Measurements from ENCODE around the gene PDX1. TPM values are rescaled to one million over a fixed set of nuclear protein-coding genes. Genes with fewer than 3 reads are reported as not detected.

The PDX1 gene
- total and polyA plus RNA-seq, 3 donors from 2014 or later: 0.12 to 0.24 TPM; not detected in 1

DNA sequence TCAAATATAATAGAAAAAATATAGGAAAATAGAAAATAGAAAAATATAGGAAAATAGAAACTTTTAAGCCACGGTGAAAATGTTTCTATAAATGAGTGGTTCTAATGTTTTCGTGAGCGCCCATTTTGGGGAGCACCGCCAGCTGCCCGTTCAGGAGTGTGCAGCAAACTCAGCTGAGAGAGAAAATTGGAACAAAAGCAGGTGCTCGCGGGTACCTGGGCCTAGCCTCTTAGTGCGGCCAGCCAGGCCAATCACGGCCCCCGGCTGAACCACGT is 204 bp upstream of the PDX1 start:
- Histone ChIP-seq H3K27me3 (no peaks in the 10 kb centered on the region), H3K4me3 (peak overlapping the region in 1 of 2 donors; percentile 49)
- intact Hi-C loops (cut with DNase I; ENCODE audit: low total_unique reads): no loop called here

DNA sequence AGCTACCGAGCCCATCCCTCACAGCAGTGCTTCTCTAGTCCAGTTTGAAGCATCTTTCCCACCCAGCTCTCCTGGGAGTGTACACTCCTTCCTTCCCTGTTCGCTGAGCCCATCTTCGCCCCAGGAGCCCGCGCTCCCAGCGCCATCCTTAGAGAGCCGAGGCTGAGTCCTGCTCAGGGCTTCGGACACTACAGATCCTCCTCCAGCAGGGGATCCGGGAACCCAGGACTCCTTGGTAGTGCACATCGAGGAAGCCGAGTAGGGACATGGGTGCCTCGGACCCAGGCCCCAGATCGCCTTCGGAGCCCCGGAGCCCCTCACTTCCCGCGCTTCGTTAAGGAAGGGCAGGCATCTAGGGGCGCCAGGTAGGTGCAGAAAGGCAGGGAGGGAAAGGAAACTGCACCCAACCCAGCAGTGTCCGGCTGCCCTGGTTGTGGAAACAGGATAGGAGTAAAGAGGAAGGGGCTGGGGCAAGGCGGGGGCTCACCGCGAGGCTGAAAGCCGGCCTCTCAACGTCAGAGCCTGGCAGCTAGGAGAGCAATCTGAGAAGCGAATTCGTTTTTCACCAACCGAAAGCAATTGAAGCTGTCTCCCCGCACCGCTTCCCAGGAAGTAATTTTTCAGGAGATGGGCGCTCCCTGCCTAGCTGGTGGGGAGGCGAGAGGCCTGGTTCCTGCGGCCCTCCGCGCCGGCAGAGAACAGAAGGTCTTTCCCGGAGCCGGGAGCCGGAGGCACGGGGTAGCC is 1.0 kb downstream of the PDX1 start:
- Histone ChIP-seq H3K9me3 (no peaks in the 10 kb centered on the region), H3K27ac (no peak overlapping the region), H3K4me1 (peaks cover 21% of the 10 kb centered on the region), H3K36me3 (ENCODE audit: low read depth, missing control alignments) (no peaks in the 10 kb centered on the region), H3K27me3 (no peaks in the 10 kb centered on the region), H3K4me3 (peak overlapping the region in 1 of 2 donors; percentile 49)
- peak; percentile 18 for DNase-seq
- TF ChIP-seq, protein P1, sequence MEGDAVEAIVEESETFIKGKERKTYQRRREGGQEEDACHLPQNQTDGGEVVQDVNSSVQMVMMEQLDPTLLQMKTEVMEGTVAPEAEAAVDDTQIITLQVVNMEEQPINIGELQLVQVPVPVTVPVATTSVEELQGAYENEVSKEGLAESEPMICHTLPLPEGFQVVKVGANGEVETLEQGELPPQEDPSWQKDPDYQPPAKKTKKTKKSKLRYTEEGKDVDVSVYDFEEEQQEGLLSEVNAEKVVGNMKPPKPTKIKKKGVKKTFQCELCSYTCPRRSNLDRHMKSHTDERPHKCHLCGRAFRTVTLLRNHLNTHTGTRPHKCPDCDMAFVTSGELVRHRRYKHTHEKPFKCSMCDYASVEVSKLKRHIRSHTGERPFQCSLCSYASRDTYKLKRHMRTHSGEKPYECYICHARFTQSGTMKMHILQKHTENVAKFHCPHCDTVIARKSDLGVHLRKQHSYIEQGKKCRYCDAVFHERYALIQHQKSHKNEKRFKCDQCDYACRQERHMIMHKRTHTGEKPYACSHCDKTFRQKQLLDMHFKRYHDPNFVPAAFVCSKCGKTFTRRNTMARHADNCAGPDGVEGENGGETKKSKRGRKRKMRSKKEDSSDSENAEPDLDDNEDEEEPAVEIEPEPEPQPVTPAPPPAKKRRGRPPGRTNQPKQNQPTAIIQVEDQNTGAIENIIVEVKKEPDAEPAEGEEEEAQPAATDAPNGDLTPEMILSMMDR (IDR thresholded peaks at IDR 0.05): no peak
- WGBS, 2 donors: 1 to 2% methylated on average over 28 to 35 of the region's 40 CpGs
- intact Hi-C loops (cut with DNase I; ENCODE audit: low total_unique reads): no loop called here

More for the DNA sequence above, 204 bp upstream of the PDX1 start:
- Histone ChIP-seq H3K9me3 (no peaks in the 10 kb centered on the region), H3K36me3 (ENCODE audit: low read depth, missing control alignments) (no peaks in the 10 kb centered on the region), H3K27ac (no peak overlapping the region), H3K4me1 (peaks cover 21% of the 10 kb centered on the region)
- TF ChIP-seq POLR2A (IDR thresholded peaks at IDR 0.05): no peak
- TF ChIP-seq, protein P1 (IDR thresholded peaks at IDR 0.05): no peak
- 6% methylated on average over 9 to 11 of the region's 11 CpGs for WGBS, 2 donors
- DNase-seq: no peak

GRCh38 chr13:27921421-27921960 is 1.7 kb downstream of the PDX1 start:
- H3K27me3 ChIP-seq: no peaks in the 10 kb centered on the region
- DNase-seq: no peak
- 2 to 4% methylated on average over 5 to 41 of the region's 41 CpGs for WGBS, 2 donors
- peaks cover 21% of the 10 kb centered on the region for H3K4me1 ChIP-seq
- no peaks in the 10 kb centered on the region for H3K36me3 ChIP-seq (ENCODE audit: low read depth, missing control alignments)
- TF ChIP-seq POLR2A (IDR thresholded peaks at IDR 0.05): no peak
- TF ChIP-seq, protein P1 (IDR thresholded peaks at IDR 0.05): no peak
- no peaks in the 10 kb centered on the region for H3K9me3 ChIP-seq
- intact Hi-C loops (cut with DNase I; ENCODE audit: low total_unique reads): no loop called here
- H3K4me3 ChIP-seq: peak overlapping the region in 1 of 2 donors; percentile 49
- H3K27ac ChIP-seq: no peak overlapping the region

DNA sequence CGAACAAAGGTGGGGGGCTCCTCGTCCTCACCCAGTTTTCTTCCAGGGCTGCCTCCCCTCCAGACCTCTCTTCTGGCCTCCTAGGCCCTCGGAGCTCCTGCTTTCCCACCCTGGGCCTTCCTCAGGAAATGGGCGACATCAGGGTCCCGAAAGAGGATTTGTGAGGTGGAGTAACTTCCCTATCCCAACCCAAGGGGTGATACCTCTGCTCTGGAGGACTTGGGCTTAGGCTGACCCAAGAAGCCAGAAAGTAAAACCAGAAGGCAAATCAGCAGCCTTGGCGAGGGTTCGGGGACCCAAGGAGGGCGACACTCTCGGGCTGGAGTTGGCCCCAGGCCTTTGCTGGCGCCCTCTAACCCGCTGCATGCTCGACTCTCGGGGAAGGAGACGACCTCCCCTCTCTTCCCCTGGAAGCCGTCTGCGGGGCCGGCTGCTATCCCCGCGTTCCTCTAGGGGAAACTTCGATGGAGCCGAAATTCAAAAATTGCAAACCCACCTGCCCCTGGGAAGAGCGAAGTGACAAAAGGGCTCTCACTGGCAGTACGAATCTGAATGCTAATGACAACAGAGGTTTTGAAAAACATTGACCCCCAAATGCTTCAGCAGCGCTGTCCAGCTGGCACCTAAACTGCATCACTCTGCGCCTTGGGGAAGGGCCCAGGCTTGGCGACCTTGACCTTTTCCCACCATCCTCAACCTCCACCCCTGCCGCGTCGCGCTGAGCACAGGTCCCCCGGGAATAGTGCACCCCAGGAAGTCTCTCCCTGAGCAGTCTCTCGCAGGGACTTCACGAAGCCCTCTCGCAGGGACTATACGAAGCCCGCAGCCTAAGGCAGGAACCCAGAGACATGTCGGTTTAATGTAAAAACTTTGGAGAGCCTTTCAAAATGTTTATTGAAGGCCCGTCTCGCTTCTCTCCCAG is 2.4 kb downstream of the PDX1 start:
- H3K9me3 ChIP-seq: no peaks in the 10 kb centered on the region
- no peak for DNase-seq
- H3K4me1 ChIP-seq: peaks cover 24% of the 10 kb centered on the region
- no peak for TF ChIP-seq POLR2A (IDR thresholded peaks at IDR 0.05)
- TF ChIP-seq, protein P1 (IDR thresholded peaks at IDR 0.05): no peak
- H3K4me3 ChIP-seq: no peak overlapping the region
- H3K36me3 ChIP-seq (ENCODE audit: low read depth, missing control alignments): no peaks in the 10 kb centered on the region
- H3K27ac ChIP-seq: no peak overlapping the region
- intact Hi-C loops (cut with DNase I; ENCODE audit: low total_unique reads): no loop called here
- WGBS, 2 donors: 4 to 6% methylated on average over 18 to 39 of the region's 39 CpGs
- no peaks in the 10 kb centered on the region for H3K27me3 ChIP-seq

Measured in testis (tissue), 3 donors.